B cell (primary cell): ENCODE results near the gene CIITA. TPM values are rescaled to one million over a fixed set of nuclear protein-coding genes. Genes with fewer than 3 reads are reported as not detected.
A peak's percentile ranks its signal among the peaks of the same experiment; 100 is the strongest.

Source experiments
- ATAC-seq: fragments of 200-7000 bp; cut with Tn5 transposase; one replicate; pipeline ENCODE4 v1.10.0; 2021; ENCODE audit warnings: low read depth, mild to moderate bottlenecking, moderate number of reproducible peaks, moderate library complexity
- CTCF ChIA-PET: fragments of 350-600 bp; sonication (Branson Sonifier 250); formaldehyde crosslinking; loops from one replicate; lab custom pipeline; 2021; ENCODE audit warnings: antibody characterized with exemption, inconsistent platforms; lab: Charles Lee
- POLR2A ChIA-PET: fragments of 350-600 bp; sonication (Branson Sonifier 250); formaldehyde crosslinking; loops from one replicate; lab custom pipeline; 2021; ENCODE audit warnings: antibody characterized with exemption; lab: Charles Lee
- DNase-seq: peaks from one replicate; pipeline ENCODE4 v3.0.0; 2013
- H2AFZ ChIP-seq: 2 replicates; pipeline ENCODE4 v1.6.1; 2012; ENCODE audit warnings: mild to moderate bottlenecking, low read depth, low read length; ENCODE audit not compliant: insufficient read depth, poor library complexity, severe bottlenecking
- H3K27ac ChIP-seq, 2 donors: 1 replicate in 1 of 2; 2 replicates in 1 of 2; pipeline ENCODE4 v1.5.1; 2012 to 2013; ENCODE audit warnings: low read length in 2 of 2, mild to moderate bottlenecking in 2 of 2, moderate library complexity in 1 of 2
- H3K27me3 ChIP-seq, 4 experiments: fragments of 200-600 bp in 1 of 4; sonication (generic) in 1 of 4; replicated peaks in 1 of 4; 1 replicate in 2 of 4; 2 replicates in 2 of 4; pipeline versions ENCODE4 v1.6.1 to v1.7.0; 2013 to 2016; ENCODE audit warnings: low read length in 3 of 4, mild to moderate bottlenecking in 2 of 4, mixed read lengths in 1 of 4, moderate library complexity in 1 of 4; ENCODE audit not compliant: insufficient read depth in 4 of 4, control insufficient read depth in 3 of 4; ENCODE audit errors: control extremely low read depth in 1 of 4
- H3K36me3 ChIP-seq, 2 experiments: replicated peaks in 1 of 2; 1 replicate in 1 of 2; 2 replicates in 1 of 2; pipeline versions ENCODE4 v1.6.1 to v1.7.1; 2013; ENCODE audit warnings: low read length in 1 of 2; ENCODE audit not compliant: insufficient read depth in 2 of 2, control insufficient read depth in 1 of 2; ENCODE audit errors: control extremely low read depth in 1 of 2, extremely low read depth in 1 of 2
- H3K4me1 ChIP-seq, 2 donors: fragments of 200-600 bp in 1 of 2; sonication (generic) in 1 of 2; 1 replicate in 1 of 2; 2 replicates in 1 of 2; pipeline versions ENCODE4 v1.5.1 to v1.6.1; 2013 to 2017; ENCODE audit warnings: low read length in 2 of 2; ENCODE audit not compliant: control insufficient read depth in 2 of 2, insufficient read depth in 2 of 2
- H3K4me2 ChIP-seq: replicated peaks from 2 replicates; pipeline ENCODE3; 2012; ENCODE audit warnings: mild to moderate bottlenecking, low read depth, low read length; ENCODE audit not compliant: poor library complexity, severe bottlenecking
- H3K4me3 ChIP-seq, 5 experiments: fragments of 200-600 bp in 1 of 5; sonication (generic) in 1 of 5; 1 replicate in 3 of 5; 2 replicates in 2 of 5; pipeline versions ENCODE4 v1.5.1 to v1.7.0; 2011 to 2016; ENCODE audit warnings: low read length in 4 of 5, mild to moderate bottlenecking in 4 of 5, low read depth in 2 of 5, control low read depth in 1 of 5, moderate library complexity in 1 of 5; ENCODE audit not compliant: insufficient read depth in 1 of 5; ENCODE audit errors: control extremely low read depth in 1 of 5, extremely low read depth in 1 of 5
- H3K79me2 ChIP-seq: fragments of 200-600 bp; sonication (generic); one replicate; pipeline ENCODE4 v1.6.0; 2016; ENCODE audit warnings: low read length; ENCODE audit not compliant: control insufficient read depth, insufficient read depth
- H3K9ac ChIP-seq: fragments of 200-600 bp; sonication (generic); 2 replicates; pipeline ENCODE4 v1.6.1; 2017; ENCODE audit warnings: mild to moderate bottlenecking, low read length, moderate library complexity
- H3K9me3 ChIP-seq, 3 donors: one replicate each; pipeline versions ENCODE4 v1.6.1 to v1.7.1; 2013; ENCODE audit warnings: low read length in 2 of 3; ENCODE audit not compliant: control insufficient read depth in 2 of 3, insufficient read depth in 1 of 3; ENCODE audit errors: control extremely low read depth in 1 of 3
- H4K20me1 ChIP-seq: 2 replicates; pipeline ENCODE4 v1.6.0; 2012; ENCODE audit warnings: mild to moderate bottlenecking, low read length; ENCODE audit not compliant: insufficient read depth, control insufficient read depth, poor library complexity, severe bottlenecking
- H3K27ac Mint-ChIP-seq: one replicate; pipeline ENCODE4 v1.8.0; 2021; ENCODE audit warnings: mixed read lengths
- H3K27me3 Mint-ChIP-seq: one replicate; pipeline ENCODE4 v1.8.0; 2021; ENCODE audit warnings: mixed read lengths
- H3K4me1 Mint-ChIP-seq: one replicate; pipeline ENCODE4 v1.8.0; 2021; ENCODE audit warnings: mixed read lengths
- H3K4me3 Mint-ChIP-seq: one replicate; pipeline ENCODE4 v1.8.0; 2021; ENCODE audit warnings: mixed read lengths
- H3K9me3 Mint-ChIP-seq: one replicate; pipeline ENCODE4 v1.8.0; 2022; ENCODE audit warnings: mixed read lengths; ENCODE audit not compliant: insufficient read depth
- CTCF ChIP-seq: fragments of 200-600 bp; IDR thresholded peaks from one replicate; pipeline ENCODE4 v1.8.0; 2022; ENCODE audit warnings: antibody characterized with exemption, mild to moderate bottlenecking
- EZH2 ChIP-seq: IDR thresholded peaks from 2 replicates; pipeline ENCODE4 v1.6.1; 2012; ENCODE audit warnings: borderline replicate concordance, low read depth, mild to moderate bottlenecking, moderate library complexity, low read length; ENCODE audit not compliant: insufficient read depth, poor library complexity, severe bottlenecking
- WGBS: methylation state at CpG from one replicate; pipeline ENCODE4 v1.1.5; 2013; ENCODE audit warnings: missing lambda C conversion rate; ENCODE audit not compliant: insufficient coverage; 5-methylcytosine and 5-hydroxymethylcytosine counted together
- intact Hi-C: fragments of 100-400 bp; cut with micrococcal nuclease; formaldehyde crosslinking; loops from one replicate; pipeline ENCODE4 v1.10.0; 2022
- polyA plus RNA-seq: library from polyadenylated mRNA; depleted of rRNA; stranded (reverse); fragments of >200 nt; gene quantifications from 2 replicates; pipeline ENCODE4 v1.2.3, GENCODE V29; 2012
- total RNA-seq, 2 donors: library from RNA; stranded (reverse); fragments of 120-200 nt in 1 of 2; gene quantifications; 1 replicate in 1 of 2; 2 replicates in 1 of 2; pipeline versions ENCODE4 v1.2.3 to v1.2.4, GENCODE V29; 2013 to 2022

CIITA gene
- total and polyA plus RNA-seq, 2 donors (not counting 1 experiment from before 2014, with no cell fraction given): 632 to 719 TPM

GRCh38 chr16:10932959-10933710 is 56.1 kb downstream of the CIITA start:
- H3K9ac ChIP-seq: no peak overlapping the region
- TF ChIP-seq CTCF (no peak), EZH2 (no peak)
- H3K4me3 ChIP-seq: no peak overlapping the region
- peak overlapping the region; percentile 81 for H3K27ac Mint-ChIP-seq
- H3K4me3 Mint-ChIP-seq: no peak overlapping the region
- peak overlapping the region; percentile 18 to 21 for H3K27ac ChIP-seq
- H3K4me2 ChIP-seq: no peak overlapping the region
- no peaks in the 10 kb centered on the region for H3K9me3 ChIP-seq
- H2AFZ ChIP-seq: no peak overlapping the region
- intact Hi-C loops: no loop called here
- peaks cover 20 to 61% of the 10 kb centered on the region in 2 donors for H3K4me1 ChIP-seq
- ChIA-PET CTCF (interaction anchor here (1.0 to 2.5 kb wide), 4 partner anchors 14 to 420 kb away, joined by 3 to 11 read pairs (median 4); no protein-coding TSS in a partner anchor), POLR2A (no interaction called here)
- no peaks in the 10 kb centered on the region for H3K79me2 ChIP-seq
- no peaks in the 10 kb centered on the region for H3K27me3 ChIP-seq
- no peaks in the 10 kb centered on the region for H3K27me3 Mint-ChIP-seq
- H4K20me1 ChIP-seq: peaks cover 92% of the 10 kb centered on the region
- ATAC-seq (no peak), DNase-seq (no peak)
- no peaks in the 10 kb centered on the region for H3K9me3 Mint-ChIP-seq
- 91% methylated on average over 11 of the region's 11 CpGs for WGBS
- H3K4me1 Mint-ChIP-seq: peaks cover 76% of the 10 kb centered on the region
- H3K36me3 ChIP-seq: peaks cover 0 to 54% of the 10 kb centered on the region in 2 experiments

GRCh38 chr16:10933865-10934264 is 56.9 kb downstream of the CIITA start:
- Histone ChIP-seq H3K4me1 (peaks cover 27 to 68% of the 10 kb centered on the region in 2 donors), H3K79me2 (peaks cover 2% of the 10 kb centered on the region)
- POLR2A ChIA-PET: no interaction called here

More at GRCh38 chr16:10933865-10934264, 56.9 kb downstream of the CIITA start:
- H3K36me3 ChIP-seq: peaks cover 0 to 51% of the 10 kb centered on the region in 2 experiments
- Mint-ChIP-seq H3K4me3 (no peak overlapping the region), H3K9me3 (no peaks in the 10 kb centered on the region), H3K27ac (peak overlapping the region; percentile 81), H3K27me3 (no peaks in the 10 kb centered on the region), H3K4me1 (peaks cover 83% of the 10 kb centered on the region)
- CTCF ChIA-PET: interaction anchor here (2.5 kb wide), 1 partner anchor 15 kb away, joined by 11 read pairs; no protein-coding TSS in a partner anchor
- no peak overlapping the region for H3K4me3 ChIP-seq
- ATAC-seq (no peak), DNase-seq (no peak)
- H3K9me3 ChIP-seq: no peaks in the 10 kb centered on the region
- TF ChIP-seq EZH2: no peak
- no peak for TF ChIP-seq CTCF
- peaks cover 93% of the 10 kb centered on the region for H4K20me1 ChIP-seq
- H3K27me3 ChIP-seq: no peaks in the 10 kb centered on the region
- intact Hi-C loops: no loop called here
- no peak overlapping the region for H2AFZ ChIP-seq
- 94% methylated on average over 7 of the region's 8 CpGs for WGBS
- H3K4me2 ChIP-seq: no peak overlapping the region
- H3K27ac ChIP-seq: peak overlapping the region in 1 of 2 donors; percentile 18
- H3K9ac ChIP-seq: no peak overlapping the region
